ENCODE data around the gene MIER2. TPM values are rescaled to one million over a fixed set of nuclear protein-coding genes. Genes with fewer than 3 reads are reported as not detected.

The MIER2 gene
- total RNA-seq, 1 experiment from 2014 or later: 18.6 TPM

Other genes with a start within 250 kb of the MIER2 start
- gene OR4F17, start 237.7 kb downstream of the MIER2 start, total RNA-seq (2014; rRNA removed; shearing (Covaris generic)): not detected in 2 replicates
- gene PLPP2, start 53.4 kb downstream of the MIER2 start, total RNA-seq (2014; rRNA removed; shearing (Covaris generic)): 98.0 and 104 TPM in 2 replicates
- 0.40 and 0.69 TPM in 2 replicates for gene C2CD4C, start 64.4 kb upstream of the MIER2 start, total RNA-seq (2014; rRNA removed; shearing (Covaris generic))
- gene SHC2, start 116.2 kb upstream of the MIER2 start, total RNA-seq (2014; rRNA removed; shearing (Covaris generic)): 0.03 TPM in 1 of 2 replicates, not detected in the other
- not detected in 2 replicates for gene MADCAM1, start 151.7 kb upstream of the MIER2 start, total RNA-seq (2014; rRNA removed; shearing (Covaris generic))
- 40.7 and 48.2 TPM in 2 replicates for gene TPGS1, start 162.7 kb upstream of the MIER2 start, total RNA-seq (2014; rRNA removed; shearing (Covaris generic))
- gene CDC34, start 187.0 kb upstream of the MIER2 start, total RNA-seq (2014; rRNA removed; shearing (Covaris generic)): 107 and 110 TPM in 2 replicates
- gene GZMM, start 199.3 kb upstream of the MIER2 start, total RNA-seq (2014; rRNA removed; shearing (Covaris generic)): not detected in 2 replicates
- gene BSG, start 227.8 kb upstream of the MIER2 start, total RNA-seq (2014; rRNA removed; shearing (Covaris generic)): 475 and 545 TPM in 2 replicates
- gene HCN2, start 245.1 kb upstream of the MIER2 start, total RNA-seq (2014; rRNA removed; shearing (Covaris generic)): 0.27 and 0.37 TPM in 2 replicates